Measurements from ENCODE around the gene MYOCOS.
A peak's percentile ranks its signal among the peaks of the same experiment; 100 is the strongest.
"Not testable (repeated sequence)": the region's sequence is repeated elsewhere in the genome, so short reads cannot be mapped to it uniquely, and the experiment has no call there.

The MYOCOS gene

GRCh38 chr1:171627020-171627419, 5.0 kb downstream of the MYOCOS start:
- DNase-seq, result no peak

DNA sequence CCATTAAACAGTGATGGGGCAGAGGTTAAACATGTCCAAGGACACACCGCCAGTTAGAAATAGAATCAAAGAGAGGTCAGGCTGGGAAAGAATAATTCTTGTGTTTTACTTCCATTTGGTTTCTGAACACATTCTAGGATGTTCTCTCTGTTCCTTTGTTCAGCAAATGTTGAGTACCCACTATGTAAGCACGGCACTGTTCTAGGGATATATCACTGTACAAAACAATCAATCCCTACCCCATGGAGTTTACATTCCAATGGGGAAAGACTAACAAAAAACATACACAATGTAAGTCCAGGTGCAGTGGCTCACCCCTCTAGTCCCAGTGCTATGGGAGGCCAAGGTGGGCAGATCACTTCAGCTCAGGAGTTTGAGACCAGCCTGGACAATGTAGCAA, 6.2 kb downstream of the MYOCOS start:
- no peak for DNase-seq

- no peak for DNase-seq
These were observed 13.6 kb downstream of the MYOCOS start for GRCh38 chr1:171635661-171636060.

DNA sequence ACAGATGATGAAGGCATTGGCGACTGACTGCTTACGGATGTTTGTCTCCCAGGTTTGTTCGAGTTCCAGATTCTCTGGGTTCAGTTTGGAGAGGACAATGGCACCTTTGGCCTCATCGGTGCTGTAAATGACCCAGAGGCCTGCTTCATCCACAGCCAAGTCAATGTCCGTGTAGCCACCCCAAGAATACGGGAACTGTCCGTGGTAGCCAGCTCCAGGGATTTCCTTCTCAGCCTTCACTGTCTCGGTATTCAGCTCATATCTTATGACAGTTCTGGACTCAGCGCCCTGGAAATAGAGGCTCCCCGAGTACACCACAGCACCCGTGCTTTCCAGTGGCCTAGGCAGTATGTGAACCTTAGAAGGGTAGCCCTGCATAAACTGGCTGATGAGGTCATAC, 14.1 kb downstream of the MYOCOS start:
- DNase-seq, result no peak

DNA sequence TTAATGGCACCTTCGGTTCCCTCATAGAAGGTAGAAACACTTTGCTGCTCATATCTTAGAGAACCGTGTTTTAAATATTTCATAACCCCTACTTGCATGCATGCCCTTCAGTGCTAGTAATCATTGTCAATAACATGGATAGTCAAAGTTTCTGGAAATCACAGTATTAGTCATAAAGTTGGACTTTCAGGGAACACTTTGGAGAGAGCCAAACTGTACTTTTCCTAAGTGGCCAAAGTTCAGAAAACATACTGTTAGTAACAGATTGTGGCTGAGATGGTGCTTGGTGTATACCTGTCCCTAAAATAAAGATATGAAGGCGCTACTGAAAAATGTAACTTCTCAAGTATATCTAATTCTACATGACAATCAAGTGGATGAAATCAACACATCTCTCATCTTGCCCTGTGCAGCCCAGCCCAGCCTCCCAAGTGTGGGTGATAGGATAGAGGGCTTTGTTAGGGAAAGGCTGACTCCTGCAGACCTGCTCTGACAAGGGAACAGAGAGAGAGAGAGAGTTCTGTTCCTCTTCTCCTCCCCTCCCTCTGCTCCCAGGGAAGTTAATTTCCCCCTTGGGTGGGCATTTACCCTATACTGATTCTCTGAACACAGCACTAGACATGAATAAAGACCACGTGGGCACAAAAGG, 16.0 kb downstream of the MYOCOS start:
- DNase-seq, result no peak

- DNase-seq, result no peak
These were observed 18.2 kb downstream of the MYOCOS start for GRCh38 chr1:171640225-171640624.

DNA sequence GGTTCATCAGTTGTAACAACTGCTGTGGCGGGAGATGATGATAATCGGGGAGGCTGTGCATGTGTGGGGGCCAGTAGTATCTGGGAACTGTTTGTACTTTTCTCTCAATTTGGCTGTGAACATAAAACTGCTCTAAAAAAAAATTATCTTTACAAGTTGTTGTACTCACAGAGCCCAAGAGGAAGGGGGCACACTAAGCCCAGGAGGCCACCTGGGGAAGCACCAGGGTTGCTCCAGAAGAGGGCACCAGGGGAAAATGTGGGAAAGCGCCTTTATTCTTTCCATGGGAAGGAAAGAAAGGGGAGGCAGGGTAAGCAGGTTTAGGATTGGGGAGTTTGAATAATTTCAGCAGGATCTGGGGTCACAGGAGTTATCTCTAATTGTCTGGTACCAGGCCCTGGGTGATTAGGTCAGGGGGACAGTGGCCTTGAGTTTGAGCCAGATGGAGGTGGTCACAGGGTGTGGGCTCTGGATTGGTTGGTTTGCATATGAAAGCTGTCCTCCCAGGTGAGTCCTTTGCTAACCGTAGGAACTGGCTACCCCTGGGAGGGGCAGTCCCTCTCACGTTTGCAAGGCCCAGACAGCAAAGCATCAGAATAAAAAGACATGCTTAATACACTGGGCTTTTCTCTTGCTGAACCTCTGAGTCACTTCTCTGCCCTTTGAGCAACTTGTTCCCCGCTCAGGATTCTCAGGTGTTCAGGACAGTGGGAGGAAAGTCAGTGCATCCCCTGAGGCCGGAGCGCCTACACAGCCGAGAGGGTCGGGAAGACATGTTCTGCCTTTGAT, 19.2 kb downstream of the MYOCOS start:
- no peak for DNase-seq

GRCh38 chr1:171642197-171642596, 20.2 kb downstream of the MYOCOS start:
- DNase-seq, result no peak

DNA sequence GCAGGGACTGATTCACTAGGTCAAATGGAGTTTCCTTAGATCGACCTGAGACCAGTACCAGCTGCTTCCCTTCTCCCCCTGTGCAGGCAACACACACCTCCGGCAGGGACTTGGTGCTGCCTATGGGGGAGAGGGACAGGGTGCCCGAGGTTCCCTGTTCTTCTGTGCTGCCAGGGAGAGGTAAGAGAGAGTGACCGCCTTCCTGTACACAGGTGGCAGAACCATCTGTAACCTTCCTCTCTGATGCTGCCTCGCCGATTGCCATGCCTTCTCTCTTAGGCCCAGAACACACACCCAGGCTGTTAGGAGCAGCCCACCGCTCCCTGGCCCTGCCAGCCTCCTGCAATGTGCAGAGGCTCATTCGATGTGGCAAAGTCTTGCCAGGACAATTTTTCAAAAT, 21.1 kb downstream of the MYOCOS start:
- no peak for DNase-seq

GRCh38 chr1:171644805-171645483, 22.9 kb downstream of the MYOCOS start:
- peak; percentile 57 to 69 for DNase-seq

GRCh38 chr1:171645553-171646248, 23.7 kb downstream of the MYOCOS start:
- no peak for DNase-seq

DNA sequence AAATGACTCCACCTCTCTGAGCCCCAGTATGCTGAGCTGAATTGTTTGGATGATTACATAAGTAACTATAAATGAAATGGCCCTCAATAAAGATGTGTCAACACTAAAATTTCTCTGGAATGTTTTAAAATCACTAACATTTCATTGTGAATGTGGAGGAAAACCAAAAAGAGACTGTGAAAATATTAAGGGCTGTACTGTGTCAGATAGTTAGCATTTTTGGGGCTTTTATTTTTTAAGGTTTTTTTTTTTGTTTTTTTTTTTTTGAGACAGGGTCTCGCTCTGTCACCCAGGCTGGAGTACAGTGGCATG, 24.2 kb downstream of the MYOCOS start:
- no peak for DNase-seq

DNA sequence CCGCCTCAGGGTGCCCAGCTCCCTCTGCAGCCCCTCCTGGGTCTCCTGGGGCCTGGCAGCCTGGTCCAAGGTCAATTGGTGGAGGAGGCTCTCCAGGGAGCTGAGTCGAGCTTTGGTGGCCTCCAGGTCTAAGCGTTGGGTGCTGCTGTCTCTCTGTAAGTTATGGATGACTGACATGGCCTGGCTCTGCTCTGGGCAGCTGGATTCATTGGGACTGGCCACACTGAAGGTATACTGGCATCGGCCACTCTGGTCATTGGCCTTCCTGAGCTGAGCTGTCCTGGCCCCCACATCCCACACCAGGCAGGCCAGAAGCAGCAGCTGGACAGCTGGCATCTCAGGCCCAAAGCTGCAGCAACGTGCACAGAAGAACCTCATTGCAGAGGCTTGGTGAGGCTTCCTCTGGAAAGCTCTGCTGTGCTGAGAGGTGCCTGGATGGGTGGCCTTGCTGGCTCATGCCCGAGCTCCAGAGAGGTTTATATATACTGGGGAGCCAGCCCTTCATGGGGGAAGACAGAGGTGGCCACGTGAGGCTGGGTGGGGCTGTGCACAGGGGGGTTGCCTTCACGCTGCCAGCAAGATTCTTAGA, 30.3 kb downstream of the MYOCOS start, which contains the start of gene MYOC:
Gene MYOC (minus strand): TSS at position 455 of the 589 bp plus-strand sequence. CDS start 77 bp downstream, at position 378.
- no peak for DNase-seq

DNA sequence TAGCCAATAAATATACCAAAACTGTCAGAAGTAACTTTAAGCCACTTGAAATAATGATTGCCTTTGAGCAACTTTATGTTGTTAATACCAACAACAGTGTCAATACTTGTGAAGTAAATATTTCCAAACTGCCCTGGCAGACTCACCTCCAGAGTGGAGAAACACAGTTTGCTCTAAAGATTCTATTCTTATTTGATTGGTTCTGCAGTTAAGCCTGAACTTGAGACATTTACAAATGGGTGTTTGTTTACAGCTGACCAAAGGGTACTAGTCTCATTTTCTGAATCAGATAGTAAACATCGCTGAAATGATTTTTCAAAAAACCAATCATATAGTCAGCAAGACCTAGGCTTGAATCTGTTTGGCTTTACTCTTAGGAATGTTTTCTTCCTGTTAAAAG, 31.8 kb downstream of the MYOCOS start:
- no peak for DNase-seq

DNA sequence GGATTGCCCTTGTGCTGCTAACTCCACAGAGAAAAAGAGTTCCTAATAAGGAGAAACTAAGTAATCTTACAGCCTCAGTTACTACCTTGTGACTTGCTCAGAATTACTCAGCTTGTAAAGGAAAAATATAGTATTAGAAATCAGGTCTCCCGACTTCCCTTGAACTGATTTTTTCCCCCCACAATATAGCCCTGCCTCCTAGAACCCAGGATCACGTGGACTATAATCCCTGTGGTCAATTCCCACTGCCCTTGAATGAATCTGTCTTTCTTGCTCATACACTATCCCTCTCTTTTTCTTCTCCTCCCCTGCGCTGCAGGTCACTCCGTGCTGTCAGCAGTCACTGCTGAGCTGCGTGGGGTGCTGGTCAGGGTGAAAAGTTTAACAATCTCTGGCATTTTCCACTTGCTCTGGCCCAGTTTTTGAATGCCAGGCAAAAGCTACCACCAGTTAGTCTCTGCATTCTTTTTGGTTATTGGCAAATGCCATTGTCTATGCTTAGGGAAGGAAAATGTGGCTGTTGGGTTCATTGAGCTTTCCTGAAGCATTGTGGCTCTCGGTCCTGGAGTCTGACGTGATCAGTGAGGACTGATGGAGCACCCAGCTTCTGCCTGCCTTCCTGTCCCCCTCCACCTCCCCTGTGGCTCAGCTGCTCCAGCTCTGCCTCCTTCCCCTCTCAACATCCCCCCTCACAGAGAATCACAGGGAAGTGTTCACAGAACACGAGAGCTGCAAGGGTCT, 32.3 kb downstream of the MYOCOS start:
- no peak for DNase-seq

DNA sequence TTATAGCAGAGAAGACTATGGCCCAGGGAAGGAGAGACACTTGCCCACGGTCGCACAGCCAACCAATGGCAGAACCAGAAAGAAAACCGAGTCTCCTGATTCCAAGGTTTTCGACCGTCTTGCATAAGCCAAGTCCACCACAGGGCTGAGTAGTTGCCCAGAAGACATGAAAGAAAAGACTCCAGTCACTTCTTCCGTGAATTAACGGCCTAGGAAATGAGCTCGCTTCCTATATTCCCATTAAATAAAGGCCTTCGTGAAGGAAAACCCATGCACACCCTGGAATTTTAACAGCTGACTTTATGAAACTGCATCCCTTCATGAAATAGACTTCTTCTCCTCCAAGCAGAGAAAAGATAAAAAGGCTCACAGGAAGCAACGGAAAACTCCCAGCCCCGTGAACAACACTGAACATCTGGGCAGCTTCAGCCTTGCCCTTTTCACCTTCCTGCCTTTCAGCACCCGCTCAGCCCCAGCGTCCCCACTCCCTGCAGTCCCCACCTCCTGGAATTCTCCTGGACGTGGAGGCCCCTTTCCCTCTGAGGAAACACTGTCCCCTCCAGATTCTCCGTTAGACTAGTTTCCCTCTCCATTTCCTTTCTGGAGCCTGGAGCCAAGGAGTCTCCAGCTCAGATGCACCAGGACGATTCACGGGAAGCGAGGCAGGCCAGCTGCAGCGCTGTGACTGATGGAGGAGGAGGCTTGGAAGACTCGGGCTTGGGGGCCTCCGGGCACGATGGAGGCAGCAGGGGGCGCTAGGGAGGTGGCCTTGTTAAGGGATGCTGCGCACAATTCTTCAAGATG, 33.1 kb downstream of the MYOCOS start:
- DNase-seq, result peak; percentile 77 to 84

- no peak for DNase-seq
These were observed 33.7 kb downstream of the MYOCOS start for GRCh38 chr1:171655746-171656116.

DNA sequence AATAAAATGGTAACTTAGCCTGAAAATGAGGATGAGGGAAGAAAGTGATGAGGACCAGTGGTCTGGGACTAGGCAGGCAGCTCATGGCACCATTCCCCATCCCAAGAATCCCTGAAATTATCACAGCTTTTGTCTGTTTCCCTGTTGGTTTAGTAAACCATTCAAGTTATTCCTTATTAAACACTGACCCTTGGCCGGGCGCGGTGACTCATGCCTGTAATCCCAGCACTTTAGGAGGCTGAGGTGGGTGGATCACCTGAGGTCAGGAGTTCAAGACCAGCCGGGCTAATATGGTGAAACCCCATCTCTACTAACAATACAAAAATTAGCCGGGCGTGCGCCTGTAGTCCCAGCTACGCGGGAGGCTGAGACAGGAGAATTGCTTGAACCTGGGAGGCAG, 34.2 kb downstream of the MYOCOS start:
- DNase-seq, result not testable (repeated sequence)

- no peak for DNase-seq
These were observed 39.1 kb downstream of the MYOCOS start for GRCh38 chr1:171661076-171661650.

DNA sequence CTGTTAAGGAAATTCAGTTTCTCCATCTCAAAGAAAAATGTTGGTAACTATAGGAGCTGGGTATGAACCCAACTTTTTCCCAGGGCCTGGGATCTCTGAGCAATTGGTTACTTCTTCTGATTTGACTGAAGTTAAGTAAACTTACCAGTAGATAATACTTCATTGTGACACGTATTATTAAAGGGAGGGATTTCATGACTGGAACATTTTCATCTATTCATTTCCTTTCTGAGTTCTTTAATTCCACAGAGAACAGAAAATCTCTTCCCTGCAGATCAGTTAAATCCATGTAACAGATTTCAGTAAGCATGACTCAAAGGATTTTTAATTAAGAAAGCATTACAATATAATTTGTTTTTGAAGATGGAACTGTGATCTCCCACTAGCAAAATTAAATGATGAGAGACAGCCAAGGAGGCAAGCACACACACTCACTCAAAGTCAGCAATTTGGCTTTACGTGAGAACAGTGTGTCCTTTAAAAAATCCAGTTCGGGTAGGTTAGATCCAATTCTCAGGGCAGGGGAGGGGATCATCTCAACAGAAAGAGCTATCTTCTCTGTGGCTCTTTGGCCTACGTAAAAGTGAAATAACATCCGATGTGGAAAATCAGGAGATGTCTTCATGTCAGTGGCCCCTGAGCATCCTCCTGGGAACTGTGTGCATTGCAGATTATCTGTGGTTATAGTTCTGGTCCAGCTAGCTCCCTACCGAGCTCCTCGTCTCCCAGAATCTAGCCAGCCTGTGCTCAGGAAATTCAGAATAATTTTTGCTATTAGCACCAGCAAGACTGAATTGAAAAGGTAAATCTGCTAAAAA, 41.2 kb downstream of the MYOCOS start:
- no peak for DNase-seq

All from stimulated activated CD4-positive, alpha-beta T cell treated with anti-CD3 and anti-CD28 coated beads, Interleukin-2, amount 100 ng/mL, for 48 hours (primary cell).